ENCODE data around the gene CHST11.
A peak's percentile ranks its signal among the peaks of the same experiment; 100 is the strongest.

The CHST11 gene

DNA sequence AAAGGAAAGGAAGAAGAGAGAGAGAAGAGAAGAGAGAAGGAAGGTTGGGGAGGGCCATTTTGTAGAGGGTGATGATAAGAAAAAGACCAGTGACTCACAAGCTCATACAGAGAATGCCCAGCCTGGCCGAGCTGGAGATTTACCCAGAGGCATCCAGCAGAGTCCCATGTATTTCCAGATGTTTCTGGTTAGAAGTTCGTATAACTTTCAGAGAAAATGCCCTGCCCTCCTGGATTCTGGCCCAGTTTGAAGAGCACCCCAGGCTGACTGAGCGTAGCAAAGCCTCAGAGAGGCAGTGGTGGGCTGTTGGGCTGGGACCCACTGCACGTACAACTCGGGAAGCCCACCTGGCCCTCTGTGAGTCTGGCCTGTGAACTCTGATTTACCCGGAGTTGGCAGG, 279.6 kb downstream of the CHST11 start:
- DNase-seq (ENCODE audit: low spot score): no peak
- in situ Hi-C loops (cut with MboI; ENCODE audit: low sequenced_read_pairs, unreplicated experiment): no loop called here
- TF ChIP-seq, protein P1, sequence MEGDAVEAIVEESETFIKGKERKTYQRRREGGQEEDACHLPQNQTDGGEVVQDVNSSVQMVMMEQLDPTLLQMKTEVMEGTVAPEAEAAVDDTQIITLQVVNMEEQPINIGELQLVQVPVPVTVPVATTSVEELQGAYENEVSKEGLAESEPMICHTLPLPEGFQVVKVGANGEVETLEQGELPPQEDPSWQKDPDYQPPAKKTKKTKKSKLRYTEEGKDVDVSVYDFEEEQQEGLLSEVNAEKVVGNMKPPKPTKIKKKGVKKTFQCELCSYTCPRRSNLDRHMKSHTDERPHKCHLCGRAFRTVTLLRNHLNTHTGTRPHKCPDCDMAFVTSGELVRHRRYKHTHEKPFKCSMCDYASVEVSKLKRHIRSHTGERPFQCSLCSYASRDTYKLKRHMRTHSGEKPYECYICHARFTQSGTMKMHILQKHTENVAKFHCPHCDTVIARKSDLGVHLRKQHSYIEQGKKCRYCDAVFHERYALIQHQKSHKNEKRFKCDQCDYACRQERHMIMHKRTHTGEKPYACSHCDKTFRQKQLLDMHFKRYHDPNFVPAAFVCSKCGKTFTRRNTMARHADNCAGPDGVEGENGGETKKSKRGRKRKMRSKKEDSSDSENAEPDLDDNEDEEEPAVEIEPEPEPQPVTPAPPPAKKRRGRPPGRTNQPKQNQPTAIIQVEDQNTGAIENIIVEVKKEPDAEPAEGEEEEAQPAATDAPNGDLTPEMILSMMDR (IDR thresholded peaks at IDR 0.05; ENCODE audit: borderline replicate concordance, control extremely low read depth, extremely low read depth, insufficient read depth, missing control alignments): no peak

DNA sequence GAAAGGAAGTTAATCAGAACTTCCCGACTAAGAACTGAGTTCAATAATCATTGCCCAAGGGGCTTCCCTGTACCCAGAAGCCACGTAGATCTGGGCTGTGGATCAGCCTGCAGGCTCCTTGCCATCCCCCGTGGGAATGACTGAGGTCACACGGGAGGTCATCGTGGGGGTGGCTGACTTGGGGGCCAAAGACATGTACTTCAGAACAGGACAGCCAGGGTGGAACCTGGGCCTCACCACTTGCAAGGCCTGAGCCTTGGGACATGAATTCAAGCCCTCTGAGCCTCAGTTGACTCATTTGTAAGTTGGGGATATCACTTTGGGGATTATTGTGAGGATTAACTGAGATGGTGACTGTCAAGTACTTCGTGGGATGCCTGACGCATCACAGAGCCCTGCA, 280.4 kb downstream of the CHST11 start:
- TF ChIP-seq, protein P1 (IDR thresholded peaks at IDR 0.05; ENCODE audit: borderline replicate concordance, control extremely low read depth, extremely low read depth, insufficient read depth, missing control alignments): no peak
- in situ Hi-C loops (cut with MboI; ENCODE audit: low sequenced_read_pairs, unreplicated experiment): no loop called here
- DNase-seq (ENCODE audit: low spot score): no peak

DNA sequence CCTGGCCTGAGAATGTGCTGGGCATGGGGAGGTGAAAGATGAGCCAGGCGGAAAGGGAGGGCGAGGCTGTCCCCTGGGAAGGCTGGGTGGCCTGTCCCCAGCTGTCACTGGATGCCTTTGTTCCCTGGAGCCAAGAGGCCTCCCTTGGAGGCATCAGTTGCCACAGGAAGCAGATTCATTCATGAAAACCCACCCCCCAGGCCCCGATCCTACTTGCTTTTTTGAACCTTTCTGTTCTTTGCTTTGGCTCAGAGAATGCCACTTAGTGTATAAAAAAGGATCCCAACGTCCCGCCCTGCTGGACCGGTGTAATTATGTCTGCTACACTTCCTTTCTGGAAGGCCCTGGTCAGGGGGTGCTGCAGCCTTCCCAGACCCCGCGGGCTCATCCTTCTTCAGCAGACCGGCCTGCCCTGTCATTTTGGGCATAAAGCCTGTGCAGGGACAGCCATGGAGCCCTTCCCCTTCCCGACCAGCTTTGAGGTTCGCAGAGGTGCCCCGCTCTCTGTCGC, 281.1 kb downstream of the CHST11 start:
- in situ Hi-C loops (cut with MboI; ENCODE audit: low sequenced_read_pairs, unreplicated experiment): no loop called here
- no peak for DNase-seq (ENCODE audit: low spot score)
- TF ChIP-seq, protein P1 (IDR thresholded peaks at IDR 0.05; ENCODE audit: borderline replicate concordance, control extremely low read depth, extremely low read depth, insufficient read depth, missing control alignments): no peak

DNA sequence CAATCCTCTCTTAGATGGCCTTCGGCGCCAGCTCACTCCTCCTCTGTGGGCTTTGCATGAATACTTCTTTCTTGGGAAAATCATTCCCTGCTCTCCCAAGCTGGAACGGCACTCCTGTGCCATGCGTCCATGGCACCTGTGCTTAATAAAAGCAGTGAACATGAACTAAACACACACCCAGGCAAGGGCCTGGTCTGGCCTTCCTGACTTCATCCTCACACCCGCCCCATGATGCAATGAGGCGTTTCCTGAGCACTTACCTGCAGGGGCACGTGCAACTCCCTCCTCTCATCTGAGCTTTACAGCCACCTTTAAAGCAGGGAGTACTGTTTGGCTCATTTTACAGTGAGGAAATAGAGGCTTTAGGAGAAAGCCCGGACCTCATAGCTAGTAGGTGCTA, 281.6 kb downstream of the CHST11 start:
- TF ChIP-seq, protein P1 (IDR thresholded peaks at IDR 0.05; ENCODE audit: borderline replicate concordance, control extremely low read depth, extremely low read depth, insufficient read depth, missing control alignments): no peak
- DNase-seq (ENCODE audit: low spot score): no peak
- in situ Hi-C loops (cut with MboI; ENCODE audit: low sequenced_read_pairs, unreplicated experiment): no loop called here

DNA sequence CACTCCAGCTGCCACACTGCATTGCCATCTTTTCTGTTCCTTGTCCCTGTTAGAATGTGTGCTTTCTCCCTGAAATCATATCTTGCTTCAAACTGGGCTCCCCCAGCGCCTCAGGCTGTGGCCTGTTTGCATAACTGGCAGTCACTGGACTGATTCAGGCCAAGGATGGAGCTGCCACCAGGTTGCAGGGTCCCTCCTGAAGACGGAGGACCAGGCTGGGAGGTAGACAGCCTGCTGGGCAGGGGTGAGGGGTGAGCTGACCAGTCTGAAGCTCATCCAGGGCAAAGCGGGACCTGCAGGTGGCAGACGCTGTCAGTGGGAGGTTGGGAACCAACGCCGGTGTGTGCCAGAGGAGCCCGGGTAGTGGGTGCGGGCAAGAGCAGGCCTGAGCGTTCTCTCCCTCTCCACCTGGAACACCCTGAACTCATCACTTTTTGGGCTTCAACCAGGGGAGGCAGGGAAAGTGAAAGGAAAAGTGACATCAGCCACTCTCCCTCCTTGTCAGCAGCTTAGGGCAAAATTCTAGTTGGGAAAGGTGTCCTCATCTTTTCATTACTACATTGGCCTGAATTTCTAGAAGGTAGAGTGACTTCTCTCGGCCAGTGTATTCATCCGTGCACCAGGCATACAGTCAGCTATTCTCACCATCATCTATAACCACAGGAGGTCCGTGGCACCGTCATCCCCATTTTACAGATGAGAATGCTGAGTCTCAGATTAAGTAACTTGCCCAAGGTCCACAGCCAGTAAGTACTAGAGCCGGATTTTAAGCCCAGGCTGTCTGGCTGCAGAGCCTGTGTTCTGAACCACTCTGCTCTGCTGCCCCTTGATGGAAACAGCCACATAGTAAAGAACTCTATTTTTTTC, 282.3 kb downstream of the CHST11 start:
- TF ChIP-seq, protein P1 (IDR thresholded peaks at IDR 0.05; ENCODE audit: borderline replicate concordance, control extremely low read depth, extremely low read depth, insufficient read depth, missing control alignments): no peak
- no peak for DNase-seq (ENCODE audit: low spot score)
- in situ Hi-C loops (cut with MboI; ENCODE audit: low sequenced_read_pairs, unreplicated experiment): no loop called here

DNA sequence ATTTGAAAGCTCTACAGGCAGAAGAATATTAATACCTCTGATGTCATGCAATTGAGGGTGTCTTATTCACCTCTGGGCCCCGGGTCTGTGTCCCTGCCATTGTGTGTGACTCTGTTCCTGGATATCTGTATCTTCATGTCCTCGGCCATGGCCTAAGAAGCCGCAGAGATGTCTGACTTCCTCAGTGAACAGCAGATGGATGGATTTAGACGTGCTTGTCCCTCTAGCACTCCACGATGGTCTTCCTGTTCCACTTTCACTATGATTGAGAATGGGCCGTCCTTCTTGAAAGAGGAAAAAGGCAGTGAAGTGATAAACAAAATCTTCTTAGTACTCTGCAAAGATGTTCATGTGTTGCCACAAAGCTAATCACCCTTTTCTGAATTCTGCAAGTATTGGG, 283.9 kb downstream of the CHST11 start:
- peak; percentile 75 for DNase-seq (ENCODE audit: low spot score)
- in situ Hi-C loops (cut with MboI; ENCODE audit: low sequenced_read_pairs, unreplicated experiment): no loop called here
- TF ChIP-seq, protein P1 (IDR thresholded peaks at IDR 0.05; ENCODE audit: borderline replicate concordance, control extremely low read depth, extremely low read depth, insufficient read depth, missing control alignments): no peak
